VCaP (cell line): ENCODE results near the gene PACRG.

ENCODE experiments used
- H3K27ac ChIP-seq: fragments of 450-650 bp; 2 replicates; pipeline ENCODE4 v1.5.1; 2017
- CTCF ChIP-seq: fragments of 450-650 bp; conservative IDR thresholded peaks from 2 replicates; pipeline ENCODE4 v1.5.1; 2017; ENCODE audit warnings: mild to moderate bottlenecking, moderate library complexity

The PACRG gene

GRCh38 chr6:163232015-163232523, 504.3 kb downstream of the PACRG start:
- TF ChIP-seq CTCF: no peak
- H3K27ac ChIP-seq: no peak overlapping the region

GRCh38 chr6:163232649-163233048, 504.9 kb downstream of the PACRG start:
- H3K27ac ChIP-seq: no peak overlapping the region

GRCh38 chr6:163237110-163237509, 509.3 kb downstream of the PACRG start:
- no peak overlapping the region for H3K27ac ChIP-seq
- TF ChIP-seq CTCF: no peak

More at GRCh38 chr6:163232649-163233048, 504.9 kb downstream of the PACRG start:
- no peak for TF ChIP-seq CTCF

- H3K27ac ChIP-seq: no peak overlapping the region
- TF ChIP-seq CTCF: no peak
Measured at GRCh38 chr6:163239572-163240340, 512.0 kb downstream of the PACRG start.

GRCh38 chr6:163240556-163240955, 512.8 kb downstream of the PACRG start:
- H3K27ac ChIP-seq: no peak overlapping the region
- TF ChIP-seq CTCF: no peak

- no peak for TF ChIP-seq CTCF
- no peak overlapping the region for H3K27ac ChIP-seq
Measured at GRCh38 chr6:163241683-163242082, 513.9 kb downstream of the PACRG start.

- TF ChIP-seq CTCF: no peak
- H3K27ac ChIP-seq: no peak overlapping the region
Measured at GRCh38 chr6:163243083-163243482, 515.3 kb downstream of the PACRG start.
